SU-DHL-6 (cell line): ENCODE measurements around the gene GNG7.

Experiments used
- CTCF ChIP-seq: fragments of 200-600 bp; sonication (generic); IDR thresholded peaks from one replicate; pipeline ENCODE4 v1.5.1; 2017; ENCODE audit warnings: antibody characterized with exemption, mild to moderate bottlenecking, low read length, moderate library complexity; ENCODE audit not compliant: insufficient read depth, poor library complexity, severe bottlenecking
- EZH2phosphoT487 ChIP-seq: fragments of 200-600 bp; sonication (generic), shearing (Covaris generic); conservative IDR thresholded peaks from 2 replicates; pipeline ENCODE4 v1.6.1; 2018; ENCODE audit warnings: mild to moderate bottlenecking, antibody characterized with exemption, low read length, moderate library complexity, mixed read lengths

GRCh38 chr19:2538096-2538757 is 164.3 kb downstream of the GNG7 start:
- TF ChIP-seq CTCF (no peak), EZH2phosphoT487 (no peak)
